Renal cortex interstitium (tissue), 11 donors: Measurements from ENCODE around the gene ZNF573. TPM values are rescaled to one million over a fixed set of nuclear protein-coding genes. Genes with fewer than 3 reads are reported as not detected.

Experiments used
- DNase-seq, 11 donors: peaks; one replicate each; pipeline ENCODE4 v3.0.0-alpha.2; 2013; ENCODE audit warnings: low read depth in 9 of 11, low spot score in 4 of 11; ENCODE audit errors: extremely low read depth in 1 of 11
- polyA plus RNA-seq, 3 donors: library from polyadenylated mRNA; unstranded; fragments of 120-200 nt; gene quantifications; one replicate each; pipeline ENCODE4 v1.2.1, GENCODE V29; 2013; ENCODE audit not compliant: insufficient read length in 3 of 3

The ZNF573 gene
- polyA plus RNA-seq, 3 donors: 11.9 to 21.3 (median 13.9) TPM

DNA sequence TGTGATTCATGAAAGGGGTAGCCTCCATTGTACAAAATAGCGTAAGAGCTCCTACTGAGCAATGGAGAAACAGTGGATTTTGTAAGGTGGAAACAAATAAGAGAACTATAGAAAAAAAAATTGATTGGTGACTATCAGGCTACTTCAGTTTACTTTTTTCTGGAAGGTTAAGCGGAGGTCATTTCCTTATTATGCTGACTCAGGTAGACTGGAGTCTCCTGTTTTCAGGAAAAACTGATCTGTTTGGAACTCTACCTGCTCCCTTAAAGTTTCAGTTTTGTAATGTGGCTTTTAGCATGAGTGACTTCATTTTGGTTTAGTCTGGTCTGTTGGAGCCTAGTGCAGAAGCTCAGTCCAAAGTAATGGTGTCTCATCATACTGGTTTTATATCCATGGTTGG lies 63.2 kb downstream of the ZNF573 start:
- DNase-seq: no peak

DNA sequence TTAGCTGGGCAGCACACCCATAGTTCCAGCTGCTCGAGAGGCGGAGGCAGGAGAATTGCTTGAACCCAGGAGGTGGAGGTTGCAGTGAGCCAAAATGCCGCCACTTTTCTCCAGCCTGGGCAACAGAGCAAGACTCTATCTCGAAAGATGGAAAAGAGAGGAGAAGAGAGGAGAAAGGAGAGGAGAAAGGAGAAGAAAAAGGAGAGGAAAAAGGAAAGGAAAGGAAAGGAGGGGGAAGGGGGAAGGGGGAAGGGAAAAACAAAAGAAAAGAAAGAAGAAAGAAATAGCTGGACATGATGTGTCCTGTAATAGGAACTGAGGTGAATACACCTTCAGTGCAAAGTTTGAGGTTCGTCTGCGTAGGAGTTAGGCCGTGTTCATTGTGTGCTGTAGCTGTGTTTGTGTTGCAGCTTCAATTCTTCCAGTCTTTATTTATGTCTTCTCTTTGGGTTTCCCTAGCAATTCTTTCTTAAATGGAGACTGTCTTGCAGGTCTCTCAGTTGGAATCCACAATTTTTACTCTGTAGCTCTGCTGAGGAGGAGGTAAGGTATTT lies 73.3 kb downstream of the ZNF573 start:
- DNase-seq: no peak

GRCh38 chr19:37699057-37699456 lies 80.3 kb downstream of the ZNF573 start:
- DNase-seq: no peak

DNA sequence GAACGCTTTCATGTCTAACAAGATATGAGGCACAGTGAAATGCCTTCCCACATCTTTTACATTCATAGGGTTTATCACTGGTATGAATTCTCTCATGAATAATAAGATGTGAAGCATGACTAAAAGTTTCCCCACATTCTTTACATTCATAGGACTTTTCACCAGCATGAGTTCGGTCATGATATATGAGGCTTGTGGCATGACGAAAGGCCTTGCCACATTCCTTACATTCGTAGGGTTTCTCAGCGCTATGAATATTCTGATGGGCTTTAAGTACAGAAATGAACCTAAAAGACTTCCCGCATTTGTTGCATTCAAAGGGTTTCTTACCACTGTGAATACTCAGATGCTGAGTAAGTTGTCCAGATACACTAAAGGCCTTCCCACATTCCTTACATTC lies 81.2 kb downstream of the ZNF573 start:
- no peak for DNase-seq

DNA sequence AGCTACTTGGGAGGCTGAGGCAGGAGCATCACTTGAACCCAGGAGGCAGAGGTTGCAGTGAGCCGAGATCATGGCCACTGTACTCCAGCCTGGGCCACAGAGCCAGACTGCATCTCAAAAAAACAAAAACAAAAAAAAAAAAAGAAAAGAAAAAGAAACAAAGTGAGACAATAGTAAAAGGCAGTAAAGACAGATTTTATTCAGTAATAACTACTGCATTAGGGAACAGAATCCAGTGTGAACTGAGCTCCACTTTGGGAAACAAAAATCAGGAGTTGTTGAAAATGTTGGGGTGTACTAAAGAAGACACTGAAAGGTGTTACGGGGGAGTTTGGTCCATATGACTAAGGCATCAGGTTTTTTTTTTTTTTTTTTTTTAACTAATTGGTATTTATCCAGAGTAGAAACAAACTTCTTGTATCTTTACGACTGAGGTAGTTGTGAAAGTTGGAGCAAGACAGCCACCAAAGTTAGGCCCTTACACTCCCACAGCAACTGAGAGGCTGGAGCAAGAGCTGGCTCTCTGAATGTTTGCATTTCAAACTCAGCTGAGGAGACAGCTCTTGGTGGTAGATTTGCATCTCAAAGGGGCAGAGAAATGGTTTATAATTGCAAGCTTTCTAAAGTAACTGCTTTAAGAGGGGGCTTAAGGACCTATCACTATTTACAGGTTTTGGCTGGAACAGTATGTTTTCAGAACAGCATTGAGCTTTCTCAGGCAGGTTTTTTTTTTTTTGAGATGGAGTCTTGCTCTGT lies 84.1 kb downstream of the ZNF573 start:
- DNase-seq: no peak

- DNase-seq: no peak
Observed at GRCh38 chr19:37692956-37693620, 86.3 kb downstream of the ZNF573 start.

DNA sequence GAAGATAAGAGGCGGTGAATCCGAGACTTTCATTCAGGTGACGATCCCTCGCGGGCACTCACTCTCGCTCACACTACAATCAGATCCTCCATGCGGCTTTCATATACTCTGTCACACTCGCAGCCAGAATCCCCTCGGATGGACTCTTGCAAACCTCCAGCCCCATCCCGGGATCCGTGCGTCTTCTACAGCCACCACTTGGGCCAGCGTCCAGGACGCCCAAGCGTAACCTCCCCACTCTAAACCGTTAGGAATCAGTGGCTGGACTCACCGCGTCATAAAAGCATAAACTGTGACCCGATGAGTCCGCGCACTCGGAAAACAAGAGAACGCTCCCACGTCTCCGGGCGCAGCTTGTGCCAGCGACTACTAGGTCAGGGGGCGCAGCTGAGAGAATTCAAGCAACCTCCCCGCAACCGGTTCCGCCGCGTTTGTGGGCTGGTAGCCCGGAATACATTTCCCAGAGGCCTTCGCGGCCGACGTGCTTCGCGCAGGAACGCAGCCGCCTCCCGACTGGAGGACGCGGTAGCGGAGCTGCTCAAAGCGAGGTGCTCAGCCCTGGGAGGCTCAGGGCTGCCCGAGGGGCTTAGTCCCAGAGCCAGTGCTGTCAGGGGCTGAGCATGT lies 87.4 kb downstream of the ZNF573 start:
- peak; percentile 64 to 84 (median 77) for DNase-seq

Other genes starting within 250 kb of the ZNF573 start
- 10 to 100 TPM in 1 of 3 donors, 1 to 10 TPM in 2; 9.1 to 10.6 (median 9.8) TPM for gene ZNF571, start 184.8 kb downstream of the ZNF573 start, polyA plus RNA-seq
- gene ZNF540, start 184.7 kb downstream of the ZNF573 start, polyA plus RNA-seq: 1 to 10 TPM; 3.1 to 6.2 (median 5.1) TPM
- gene ZFP30, start 124.1 kb downstream of the ZNF573 start, polyA plus RNA-seq: 10 to 100 TPM; 22.6 to 28.0 (median 24.8) TPM
- 10 to 100 TPM; 11.7 to 16.4 (median 12.5) TPM for gene ZNF607, start 59.8 kb downstream of the ZNF573 start, polyA plus RNA-seq
- under 1 TPM in 2 of 3 donors, not detected in 1; 0.01 to 0.02 TPM for gene WDR87, start 127.0 kb upstream of the ZNF573 start, polyA plus RNA-seq
- gene SIPA1L3, start 127.6 kb upstream of the ZNF573 start, polyA plus RNA-seq: 10 to 100 TPM; 17.8 to 24.8 (median 21.1) TPM